SK-MEL-5 (cell line): ENCODE results near the gene CFAP68. TPM values are rescaled to one million over a fixed set of nuclear protein-coding genes. Genes with fewer than 3 reads are reported as not detected.
A peak's percentile ranks its signal among the peaks of the same experiment; 100 is the strongest.

ENCODE experiments used
- DNase-seq: peaks from one replicate; pipeline ENCODE4 v3.0.0-alpha.2; 2016; ENCODE audit warnings: low read depth, low spot score
- in situ Hi-C: cut with HindIII; loops from 2 replicates; pipeline ENCODE4 v1.10.0; 2016; ENCODE audit warnings: low sequenced_read_pairs, high pct_unique_total_duplicates, low pct_unique_long_range_greater_than_20kb
- polyA plus RNA-seq, 2 experiments: library from polyadenylated mRNA; depleted of rRNA; stranded (reverse); fragments of >200 nt; gene quantifications; 2 replicates each; pipeline ENCODE4 v1.2.3, GENCODE V29; 2015
- total RNA-seq: library from RNA; depleted of rRNA; stranded (reverse); fragments of >200 nt; shearing (Covaris generic); gene quantifications from 2 replicates; pipeline ENCODE4 v1.2.3, GENCODE V29; 2014; rRNA removed

The CFAP68 gene
- 39.3 and 40.6 TPM in 2 replicates for total RNA-seq
- polyA plus RNA-seq (2015; cell fraction: cytosol; rRNA removed): 9.8 and 22.8 TPM in 2 replicates
- 2.7 and 4.0 TPM in 2 replicates for polyA plus RNA-seq (2015; cell fraction: nucleus; rRNA removed)

GRCh38 chr11:111878849-111879636 is at the start of gene CFAP68, which contains the start of gene FDXACB1:
Gene CFAP68 (plus strand): TSS chr11:111879541. CDS start chr11:111879561, 20 bp downstream.
Gene FDXACB1 (minus strand): TSS chr11:111879165. CDS start chr11:111879132, 33 bp downstream.
- DNase-seq: peak; percentile 96
- in situ Hi-C loops: no loop called here

- in situ Hi-C loops: no loop called here
- DNase-seq: peak; percentile 57
Observed at GRCh38 chr11:111833524-111833923, 45.8 kb upstream of the CFAP68 start.

GRCh38 chr11:111834432-111835163 is 44.7 kb upstream of the CFAP68 start:
- no peak for DNase-seq
- in situ Hi-C loops: no loop called here

- DNase-seq: no peak
- in situ Hi-C loops: no loop called here
Observed at GRCh38 chr11:111835665-111836064, 43.7 kb upstream of the CFAP68 start.

GRCh38 chr11:111836162-111836561 is 43.2 kb upstream of the CFAP68 start:
- in situ Hi-C loops: no loop called here
- no peak for DNase-seq

GRCh38 chr11:111836721-111837120 is 42.6 kb upstream of the CFAP68 start:
- in situ Hi-C loops: no loop called here
- no peak for DNase-seq

GRCh38 chr11:111837366-111837891 is 41.9 kb upstream of the CFAP68 start:
- DNase-seq: no peak

GRCh38 chr11:111838054-111838453 is 41.3 kb upstream of the CFAP68 start:
- no peak for DNase-seq
- in situ Hi-C loops: no loop called here

More at GRCh38 chr11:111837366-111837891, 41.9 kb upstream of the CFAP68 start:
- in situ Hi-C loops: no loop called here

- no peak for DNase-seq
- in situ Hi-C loops: no loop called here
Observed at GRCh38 chr11:111840143-111840542, 39.2 kb upstream of the CFAP68 start.

GRCh38 chr11:111841370-111842053 is 37.8 kb upstream of the CFAP68 start:
- in situ Hi-C loops: no loop called here
- peak; percentile 77 for DNase-seq

GRCh38 chr11:111843661-111844060 is 35.7 kb upstream of the CFAP68 start:
- in situ Hi-C loops: no loop called here
- DNase-seq: no peak

GRCh38 chr11:111845276-111846028 is 33.9 kb upstream of the CFAP68 start:
- in situ Hi-C loops: no loop called here
- DNase-seq: no peak

GRCh38 chr11:111846063-111846462 is 33.3 kb upstream of the CFAP68 start:
- no peak for DNase-seq
- in situ Hi-C loops: no loop called here

- in situ Hi-C loops: no loop called here
- no peak for DNase-seq
Observed at GRCh38 chr11:111846636-111847035, 32.7 kb upstream of the CFAP68 start.

GRCh38 chr11:111849631-111850030 is 29.7 kb upstream of the CFAP68 start:
- no peak for DNase-seq
- in situ Hi-C loops: no loop called here

- in situ Hi-C loops: no loop called here
Observed at GRCh38 chr11:111851067-111851466, 28.3 kb upstream of the CFAP68 start.

GRCh38 chr11:111851636-111852035 is 27.7 kb upstream of the CFAP68 start:
- in situ Hi-C loops: no loop called here
- DNase-seq: peak; percentile 31

More at GRCh38 chr11:111851067-111851466, 28.3 kb upstream of the CFAP68 start:
- DNase-seq: no peak
